Mucosa of rectum (tissue), 2 donors: Measurements from ENCODE around the gene IP6K1.
"Not testable (repeated sequence)": the region's sequence is repeated elsewhere in the genome, so short reads cannot be mapped to it uniquely, and the experiment has no call there.

ENCODE experiments used
- H3K27ac ChIP-seq, 2 donors: one replicate each; pipeline ENCODE4 v1.7.0; 2013; ENCODE audit warnings: inconsistent platforms in 2 of 2, low read depth in 2 of 2, low read length in 2 of 2
- H3K27me3 ChIP-seq, 2 donors: one replicate each; pipeline ENCODE4 v1.7.0; 2013; ENCODE audit warnings: low read length in 2 of 2; ENCODE audit not compliant: control insufficient read depth in 2 of 2, insufficient read depth in 2 of 2
- H3K36me3 ChIP-seq, 2 donors: one replicate each; pipeline ENCODE4 v1.7.0; 2013; ENCODE audit warnings: low read length in 2 of 2; ENCODE audit not compliant: control insufficient read depth in 2 of 2, insufficient read depth in 2 of 2
- H3K4me1 ChIP-seq, 2 donors: one replicate each; pipeline ENCODE4 v1.7.0; 2013; ENCODE audit warnings: low read length in 2 of 2, mild to moderate bottlenecking in 1 of 2; ENCODE audit not compliant: control insufficient read depth in 2 of 2, insufficient read depth in 2 of 2
- H3K4me3 ChIP-seq, 2 donors: one replicate each; pipeline ENCODE4 v1.7.0; 2013; ENCODE audit warnings: low read length in 2 of 2
- H3K9ac ChIP-seq, 2 donors: one replicate each; pipeline ENCODE4 v1.7.0; 2013; ENCODE audit warnings: low read length in 2 of 2, low read depth in 1 of 2, mild to moderate bottlenecking in 1 of 2
- H3K9me3 ChIP-seq, 2 donors: one replicate each; pipeline ENCODE4 v1.7.0; 2013; ENCODE audit warnings: low read length in 2 of 2; ENCODE audit not compliant: control insufficient read depth in 2 of 2
- donor health status: healthy.
- donor health status: Normal muscosa, but diverticular disease.

The IP6K1 gene

DNA sequence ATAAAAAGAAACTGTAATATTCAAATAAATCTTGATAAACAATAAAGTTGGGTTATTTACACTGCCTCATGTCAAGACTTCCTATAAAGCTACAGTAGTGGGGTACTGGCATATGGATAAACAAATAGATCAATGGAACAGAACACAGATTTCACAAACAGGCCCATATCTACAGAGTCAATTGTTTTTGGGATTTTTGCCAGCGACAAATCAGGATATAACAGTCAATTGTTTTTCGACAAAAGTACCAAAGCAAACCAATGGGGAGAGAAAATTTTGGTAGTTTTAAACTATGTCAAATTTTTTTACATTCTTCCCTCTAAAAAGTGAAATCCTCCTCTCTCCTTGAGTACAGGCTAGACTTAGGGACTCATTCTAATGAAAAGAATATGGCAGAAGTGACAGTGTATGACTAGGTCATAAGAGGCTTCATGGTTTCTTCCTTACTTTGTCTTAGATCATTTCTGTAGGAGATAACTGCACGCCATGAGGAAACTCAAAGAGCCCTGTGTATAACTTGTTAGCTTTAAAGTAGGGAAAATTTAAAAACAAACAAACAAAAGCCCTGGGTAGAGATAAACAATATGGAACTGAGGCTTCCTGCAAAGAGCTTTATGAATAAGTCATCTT, 16.9 kb downstream of the IP6K1 start:
- H3K27ac ChIP-seq = no peak overlapping the region
- no peak overlapping the region for H3K4me3 ChIP-seq
- H3K27me3 ChIP-seq = no peaks in the 10 kb centered on the region
- H3K4me1 ChIP-seq = no peaks in the 10 kb centered on the region
- no peak overlapping the region for H3K9ac ChIP-seq
- H3K9me3 ChIP-seq = no peaks in the 10 kb centered on the region
- peaks cover 3 to 5% of the 10 kb centered on the region in 2 donors for H3K36me3 ChIP-seq

DNA sequence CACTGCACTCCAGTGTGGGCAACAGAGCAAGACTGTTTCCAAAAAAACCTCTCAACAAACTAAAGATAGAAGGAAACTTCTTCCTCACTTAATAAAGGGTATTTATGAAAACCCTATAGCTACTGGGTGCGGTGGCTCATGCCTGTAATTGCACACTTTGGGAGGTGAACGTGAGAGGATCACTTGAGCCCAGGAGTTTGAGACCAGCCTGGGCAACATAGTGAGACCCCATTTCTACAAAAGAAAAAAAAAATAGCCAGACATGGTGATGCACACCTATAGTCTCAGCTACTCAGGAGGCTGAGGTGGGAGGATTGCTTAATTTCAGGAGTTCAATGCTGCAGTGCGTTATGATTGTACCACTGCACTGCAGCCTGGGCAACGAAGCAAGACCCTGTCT, 22.4 kb downstream of the IP6K1 start:
- Histone ChIP-seq H3K27me3 (no peaks in the 10 kb centered on the region), H3K27ac (no peak overlapping the region), H3K9me3 (no peaks in the 10 kb centered on the region), H3K9ac (no peak overlapping the region), H3K4me3 (no peak overlapping the region), H3K4me1 (no peaks in the 10 kb centered on the region), H3K36me3 (peaks cover 0 to 3% of the 10 kb centered on the region in 2 donors)

- Histone ChIP-seq H3K9me3 (no peaks in the 10 kb centered on the region), H3K4me1 (no peaks in the 10 kb centered on the region), H3K36me3 (no peaks in the 10 kb centered on the region), H3K9ac (no peak overlapping the region), H3K27me3 (no peaks in the 10 kb centered on the region), H3K4me3 (no peak overlapping the region), H3K27ac (no peak overlapping the region)
Observed at GRCh38 chr3:49761661-49762060, 24.7 kb downstream of the IP6K1 start.

DNA sequence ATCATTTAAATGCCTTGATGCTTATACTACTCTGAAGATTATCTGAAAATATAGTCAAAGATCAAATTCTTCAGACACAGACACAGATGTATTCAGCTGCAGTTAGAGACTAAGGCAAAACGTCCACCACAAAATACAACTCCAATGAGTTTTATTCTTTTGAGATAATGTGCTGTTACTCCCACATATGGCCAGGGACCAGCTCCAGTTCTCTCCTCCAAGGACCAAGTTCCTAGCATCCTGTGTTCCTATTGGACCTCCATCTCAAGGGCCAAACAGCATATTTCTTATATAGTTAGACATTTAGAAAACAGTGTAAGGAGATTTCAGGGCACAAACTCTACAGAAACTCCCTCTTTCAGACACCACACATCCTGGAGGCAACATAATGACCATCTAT, 27.1 kb downstream of the IP6K1 start:
- H3K36me3 ChIP-seq = no peaks in the 10 kb centered on the region
- no peak overlapping the region for H3K4me3 ChIP-seq
- no peak overlapping the region for H3K9ac ChIP-seq
- no peak overlapping the region for H3K27ac ChIP-seq
- H3K9me3 ChIP-seq = no peaks in the 10 kb centered on the region
- no peaks in the 10 kb centered on the region for H3K27me3 ChIP-seq
- no peaks in the 10 kb centered on the region for H3K4me1 ChIP-seq

- Histone ChIP-seq H3K27ac (no peak overlapping the region), H3K36me3 (no peaks in the 10 kb centered on the region), H3K27me3 (no peaks in the 10 kb centered on the region), H3K4me1 (no peaks in the 10 kb centered on the region), H3K9me3 (no peaks in the 10 kb centered on the region), H3K9ac (no peak overlapping the region), H3K4me3 (no peak overlapping the region)
Observed at GRCh38 chr3:49757197-49757596, 29.1 kb downstream of the IP6K1 start.

GRCh38 chr3:49756036-49756435, 30.3 kb downstream of the IP6K1 start:
- H3K9ac ChIP-seq = no peak overlapping the region
- no peak overlapping the region for H3K27ac ChIP-seq
- H3K4me3 ChIP-seq = no peak overlapping the region
- no peaks in the 10 kb centered on the region for H3K9me3 ChIP-seq
- H3K36me3 ChIP-seq = no peaks in the 10 kb centered on the region
- H3K27me3 ChIP-seq = no peaks in the 10 kb centered on the region
- no peaks in the 10 kb centered on the region for H3K4me1 ChIP-seq

- Histone ChIP-seq H3K4me1 (no peaks in the 10 kb centered on the region), H3K9me3 (no peaks in the 10 kb centered on the region), H3K9ac (no peak overlapping the region), H3K36me3 (peaks cover 0 to 5% of the 10 kb centered on the region in 2 donors), H3K27ac (no peak overlapping the region), H3K27me3 (no peaks in the 10 kb centered on the region), H3K4me3 (no peak overlapping the region)
Observed at GRCh38 chr3:49754536-49754935, 31.8 kb downstream of the IP6K1 start.

GRCh38 chr3:49751501-49751900, 34.8 kb downstream of the IP6K1 start:
- no peak overlapping the region for H3K27ac ChIP-seq
- no peak overlapping the region for H3K4me3 ChIP-seq
- no peaks in the 10 kb centered on the region for H3K9me3 ChIP-seq
- H3K36me3 ChIP-seq = peaks cover 7 to 15% of the 10 kb centered on the region in 2 donors
- H3K4me1 ChIP-seq = no peaks in the 10 kb centered on the region
- H3K27me3 ChIP-seq = no peaks in the 10 kb centered on the region
- no peak overlapping the region for H3K9ac ChIP-seq

GRCh38 chr3:49750056-49750455, 36.3 kb downstream of the IP6K1 start:
- Histone ChIP-seq H3K4me1 (no peaks in the 10 kb centered on the region), H3K4me3 (no peak overlapping the region), H3K9me3 (no peaks in the 10 kb centered on the region), H3K27me3 (no peaks in the 10 kb centered on the region), H3K9ac (no peak overlapping the region), H3K36me3 (peaks cover 7 to 21% of the 10 kb centered on the region in 2 donors), H3K27ac (no peak overlapping the region)

DNA sequence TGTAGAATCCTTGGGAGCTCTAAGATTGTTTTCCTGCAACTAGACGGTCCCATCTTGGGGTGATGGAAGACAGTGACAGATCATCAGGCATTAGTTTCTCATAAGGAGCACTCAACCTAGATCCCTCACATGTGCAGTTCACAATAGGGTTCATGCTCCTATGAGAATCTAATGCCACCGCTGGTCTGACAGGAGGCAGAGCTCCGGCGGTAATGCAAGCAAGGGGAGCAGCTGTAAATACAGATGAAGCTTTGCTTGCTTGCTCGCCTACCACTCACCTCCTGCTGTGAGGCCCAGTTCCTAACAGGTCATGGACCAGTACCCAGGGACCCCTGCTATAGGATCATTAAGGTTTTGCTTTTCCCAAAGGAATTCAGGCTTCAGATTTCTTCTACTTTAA, 37.5 kb downstream of the IP6K1 start:
- H3K4me1 ChIP-seq, H3K27me3 ChIP-seq, H3K9ac ChIP-seq, H3K9me3 ChIP-seq, H3K4me3 ChIP-seq, H3K27ac ChIP-seq: not testable (repeated sequence)
- peaks cover 7 to 24% of the 10 kb centered on the region in 2 donors for H3K36me3 ChIP-seq
